Spleen (tissue), 11 donors: ENCODE results near the gene CETP. TPM values are rescaled to one million over a fixed set of nuclear protein-coding genes. Genes with fewer than 3 reads are reported as not detected.
A peak's percentile ranks its signal among the peaks of the same experiment; 100 is the strongest.

ENCODE experiments used
- DNase-seq: peaks from one replicate; pipeline ENCODE4 v3.0.0-alpha.2; 2020
- H3K27ac ChIP-seq, 8 donors: fragments of 200-600 bp; sonication (generic) in 7 of 8; 1 replicate in 4 of 8; 2 replicates in 4 of 8; pipeline versions ENCODE4 v1.5.0 to v1.8.0; 2016 to 2021; ENCODE audit warnings: inconsistent platforms in 4 of 8, mild to moderate bottlenecking in 4 of 8, moderate library complexity in 1 of 8
- H3K27me3 ChIP-seq, 7 donors: fragments of 200-600 bp; sonication (generic) in 6 of 7; replicated peaks in 1 of 7; 1 replicate in 4 of 7; 2 replicates in 3 of 7; pipeline versions ENCODE4 v1.5.0 to v1.8.0; 2016 to 2021; ENCODE audit warnings: inconsistent platforms in 3 of 7, mild to moderate bottlenecking in 1 of 7
- H3K36me3 ChIP-seq, 6 donors: fragments of 200-600 bp; sonication (generic) in 5 of 6; 1 replicate in 4 of 6; 2 replicates in 2 of 6; pipeline versions ENCODE4 v1.5.0 to v1.8.0; 2016 to 2021; ENCODE audit warnings: inconsistent platforms in 2 of 6
- H3K4me1 ChIP-seq, 6 donors: fragments of 200-600 bp; sonication (generic) in 5 of 6; 1 replicate in 3 of 6; 2 replicates in 3 of 6; pipeline versions ENCODE4 v1.5.0 to v1.8.0; 2016 to 2021; ENCODE audit warnings: inconsistent platforms in 3 of 6
- H3K4me3 ChIP-seq, 8 donors: fragments of 200-600 bp; sonication (generic) in 7 of 8; 1 replicate in 4 of 8; 2 replicates in 4 of 8; pipeline versions ENCODE4 v1.5.0 to v1.8.0; 2016 to 2021; ENCODE audit warnings: inconsistent platforms in 4 of 8, mild to moderate bottlenecking in 4 of 8, moderate library complexity in 2 of 8
- H3K9me3 ChIP-seq, 8 donors: fragments of 200-600 bp; sonication (generic) in 7 of 8; 1 replicate in 4 of 8; 2 replicates in 4 of 8; pipeline versions ENCODE4 v1.5.0 to v1.8.0; 2016 to 2021; ENCODE audit warnings: inconsistent platforms in 4 of 8
- CTCF ChIP-seq, 11 experiments: fragments of 200-600 bp in 7 of 11; fragments of 450-650 bp in 4 of 11; sonication (generic) in 4 of 11; IDR thresholded peaks in 8 of 11; conservative IDR thresholded peaks in 3 of 11; 1 replicate in 7 of 11; 2 replicates in 4 of 11; pipeline versions ENCODE4 v1.4.0 to v1.8.0; 2016 to 2021; ENCODE audit warnings: antibody characterized with exemption in 11 of 11, inconsistent platforms in 4 of 11, mild to moderate bottlenecking in 1 of 11
- POLR2A ChIP-seq, 3 donors: fragments of 450-650 bp; IDR thresholded peaks; one replicate each; pipeline ENCODE4 v1.5.1; 2017; ENCODE audit warnings: antibody characterized with exemption in 3 of 3, mild to moderate bottlenecking in 1 of 3
- POLR2AphosphoS5 ChIP-seq, 3 donors: sonication (generic); formaldehyde crosslinking; IDR thresholded peaks; one replicate each; pipeline ENCODE4 v1.5.1; 2017; ENCODE audit warnings: antibody characterized with exemption in 3 of 3
- WGBS, 5 donors: extraction: QIAGEN DNeasy Blood & Tissue Kit in 3 of 5; methylation state at CpG; one replicate each; pipeline versions ENCODE4 v1.1.5 to v1.1.7; 2013 to 2018; 5-methylcytosine and 5-hydroxymethylcytosine counted together
- intact Hi-C: fragments of 100-400 bp; cut with DNase I; formaldehyde crosslinking; loops from one replicate; pipeline ENCODE4 v1.15.0; 2023; ENCODE audit warnings: low total_unique reads
- polyA plus RNA-seq, 3 donors: library from polyadenylated mRNA; stranded (reverse); fragments of 200-250 nt; gene quantifications; one replicate each; pipeline ENCODE4 v1.2.1, GENCODE V29; 2013
- total RNA-seq, 7 donors: library from RNA; depleted of rRNA in 3 of 7; stranded (reverse); fragments of >200 nt in 3 of 7; fragmentation: NEBNext Ultra II Directional in 4 of 7; extraction: Animal tissue kit (Norgen Biotek cat#: 25700) in 4 of 7; gene quantifications; one replicate each; pipeline versions ENCODE4 v1.1.0 to v1.2.1, GENCODE V29; 2016 to 2021
- donor health status: healthy with polysubstance abuse.
- donor health status: DM: no; HTN: no; CAD: no; lungs with moderate emphysema.
- donor health status: DM: no; HTN: no; CAD: no.
- donor health status: Bipolar disorder and iron deficiency.
- donor health status: healthy.
- donor health status: DM: no; HTN: no; CAD: no.
- donor health status: DM: yes; HTN: yes; CAD: no.

Gene CETP
- total and polyA plus RNA-seq, 10 donors: 7.6 to 73.8 (median 32.0) TPM

- Histone ChIP-seq H3K27me3 (no peaks in the 10 kb centered on the region), H3K4me3 (no peak overlapping the region), H3K36me3 (peaks cover 10 to 97% (median 77%) of the 10 kb centered on the region in 6 donors), H3K27ac (peak overlapping the region in 5 of 8 donors; percentile 0 to 61 (median 16)), H3K4me1 (peaks cover 8 to 76% (median 44%) of the 10 kb centered on the region in 6 donors), H3K9me3 (no peaks in the 10 kb centered on the region)
- peak; percentile 34 for DNase-seq
- 73 to 90% (median 83%) methylated on average over 6 of the region's 6 CpGs for WGBS, 5 donors
- TF ChIP-seq CTCF (IDR thresholded peaks at IDR 0.05 in 8 of 11, conservative IDR thresholded peaks at IDR 0.05 in 3 of 11) (no peak), POLR2AphosphoS5 (IDR thresholded peaks at IDR 0.05) (peak in 1 of 3 donors; percentile 31)
- intact Hi-C loops: no loop called here
These were observed 17.9 kb upstream of the CETP start for GRCh38 chr16:56943761-56944375.

- TF ChIP-seq POLR2AphosphoS5 (IDR thresholded peaks at IDR 0.05): peak in 2 of 3 donors; percentile 18 to 75
- no peak for TF ChIP-seq CTCF (IDR thresholded peaks at IDR 0.05 in 8 of 11, conservative IDR thresholded peaks at IDR 0.05 in 3 of 11)
- no peak for TF ChIP-seq POLR2A (IDR thresholded peaks at IDR 0.05)
- H3K4me1 ChIP-seq: peaks cover 0 to 65% (median 34%) of the 10 kb centered on the region in 6 donors
- intact Hi-C loops: no loop called here
- H3K27ac ChIP-seq: peak overlapping the region in 6 of 8 donors; percentile 6 to 65 (median 23)
- no peak overlapping the region for H3K4me3 ChIP-seq
- peaks cover 10 to 91% (median 64%) of the 10 kb centered on the region in 6 donors for H3K36me3 ChIP-seq
- 54 to 70% (median 55%) methylated on average over 2 of the region's 2 CpGs for WGBS, 5 donors
- DNase-seq: no peak
- no peaks in the 10 kb centered on the region for H3K9me3 ChIP-seq
- H3K27me3 ChIP-seq: no peaks in the 10 kb centered on the region
These were observed 16.6 kb upstream of the CETP start for GRCh38 chr16:56944954-56945839.

GRCh38 chr16:56945847-56946527, 15.8 kb upstream of the CETP start:
- peak overlapping the region in 4 of 8 donors; percentile 2 to 33 (median 18) for H3K27ac ChIP-seq
- WGBS, 5 donors: 80 to 87% (median 84%) methylated on average over 12 of the region's 12 CpGs
- intact Hi-C loops: no loop called here

GRCh38 chr16:56946767-56947603, 14.8 kb upstream of the CETP start:
- Histone ChIP-seq H3K4me1 (peaks cover 0 to 65% (median 35%) of the 10 kb centered on the region in 6 donors), H3K9me3 (no peaks in the 10 kb centered on the region), H3K4me3 (no peak overlapping the region), H3K36me3 (peaks cover 10 to 73% (median 46%) of the 10 kb centered on the region in 6 donors), H3K27me3 (no peaks in the 10 kb centered on the region), H3K27ac (peak overlapping the region in 6 of 8 donors; percentile 2 to 33 (median 18))
- 69 to 86% (median 77%) methylated on average over 10 of the region's 10 CpGs for WGBS, 5 donors
- TF ChIP-seq POLR2AphosphoS5 (IDR thresholded peaks at IDR 0.05) (peak in 2 of 3 donors; percentile 73 to 80), CTCF (IDR thresholded peaks at IDR 0.05 in 8 of 11, conservative IDR thresholded peaks at IDR 0.05 in 3 of 11) (no peak)
- DNase-seq: no peak
- intact Hi-C loops: no loop called here

More at GRCh38 chr16:56945847-56946527, 15.8 kb upstream of the CETP start:
- H3K27me3 ChIP-seq: no peaks in the 10 kb centered on the region
- H3K4me3 ChIP-seq: no peak overlapping the region
- DNase-seq: no peak
- peaks cover 0 to 65% (median 34%) of the 10 kb centered on the region in 6 donors for H3K4me1 ChIP-seq
- peaks cover 10 to 83% (median 56%) of the 10 kb centered on the region in 6 donors for H3K36me3 ChIP-seq
- TF ChIP-seq POLR2AphosphoS5 (IDR thresholded peaks at IDR 0.05) (peak in 2 of 3 donors; percentile 25 to 43), POLR2A (IDR thresholded peaks at IDR 0.05) (no peak)
- no peaks in the 10 kb centered on the region for H3K9me3 ChIP-seq
